ENCODE data around the gene SLC12A3.

SLC12A3 gene

GRCh38 chr16:56847173-56847910 lies 17.7 kb upstream of the SLC12A3 start:
- no peak for DNase-seq (ENCODE audit: low read depth in 2 of 2)

DNA sequence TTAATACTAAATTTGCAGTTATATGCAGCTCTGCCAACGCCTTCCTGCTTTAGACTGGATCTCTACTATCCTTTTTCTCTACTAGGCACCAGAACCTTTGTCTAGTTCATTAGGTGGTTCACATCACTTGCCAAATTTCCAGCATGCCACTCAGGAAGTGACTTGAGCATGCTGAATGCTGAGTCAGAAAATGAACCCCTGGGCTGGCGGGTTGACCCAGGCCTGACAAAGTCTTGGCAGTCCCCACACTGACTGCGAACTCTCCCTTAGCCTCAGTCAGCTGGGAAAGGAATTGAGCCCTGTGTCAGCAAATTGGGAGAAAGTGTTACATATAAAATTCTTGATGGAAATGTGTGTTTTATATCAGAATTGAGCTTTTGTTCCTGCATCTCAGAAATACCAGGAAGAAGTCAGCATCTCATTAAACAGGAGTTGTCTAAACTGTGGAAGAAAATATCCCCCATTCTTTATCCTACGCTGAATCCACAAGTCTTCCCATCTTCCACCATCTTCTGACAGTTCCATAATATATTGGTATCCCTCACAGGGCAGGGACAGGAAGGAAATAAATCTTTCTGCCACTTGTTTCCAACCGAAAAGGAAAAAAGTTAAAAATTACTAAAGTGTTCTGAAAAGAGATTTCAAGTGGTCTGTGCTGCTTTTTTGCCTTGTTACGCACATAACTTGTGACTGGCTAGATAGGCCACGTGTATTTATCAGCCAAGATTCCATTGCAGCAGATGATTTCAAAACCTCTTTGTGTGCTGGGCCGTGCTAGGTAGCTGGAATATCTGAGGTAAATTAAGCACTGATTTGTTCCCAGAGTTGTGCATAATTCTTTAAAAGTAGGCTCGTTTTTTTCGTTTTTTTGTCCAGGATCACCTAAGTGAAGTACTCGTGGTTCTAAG lies 16.7 kb upstream of the SLC12A3 start:
- DNase-seq (ENCODE audit: low read depth in 2 of 2): no peak

DNA sequence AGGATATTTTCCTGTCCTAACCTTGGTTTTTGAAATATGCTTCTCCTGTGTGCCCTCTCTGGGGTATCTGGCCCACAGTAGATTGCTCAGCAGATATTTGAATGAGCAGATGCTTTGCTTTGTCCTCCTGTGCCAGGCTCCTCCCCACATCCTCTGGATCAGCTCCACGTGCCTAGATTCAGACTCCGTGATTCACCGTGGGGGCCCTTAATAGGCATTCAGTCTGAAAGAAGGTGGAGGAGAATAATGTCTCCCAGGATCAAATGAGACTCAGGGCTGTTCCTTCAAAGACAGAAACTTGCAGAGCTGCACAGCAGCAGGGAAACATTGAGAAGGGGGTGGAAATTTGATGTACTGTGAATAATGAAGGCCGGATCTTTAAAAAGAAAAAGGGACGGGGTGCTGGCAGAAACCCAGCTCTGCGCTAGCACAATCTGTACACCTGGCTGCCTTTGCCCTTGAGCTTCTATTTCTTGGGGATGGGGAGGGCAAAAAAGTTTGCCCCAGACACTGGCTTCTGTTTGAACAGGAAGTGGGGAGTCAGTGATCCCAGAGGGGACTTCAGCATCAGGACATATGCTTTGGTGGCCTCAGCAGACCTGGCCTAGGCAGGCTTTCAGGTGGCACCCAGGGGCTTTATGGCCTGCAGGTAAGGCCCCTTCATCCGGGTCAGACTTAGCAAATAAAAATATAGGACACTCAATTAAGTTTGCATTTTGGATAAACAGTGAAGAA lies 15.9 kb upstream of the SLC12A3 start:
- DNase-seq (ENCODE audit: low read depth in 2 of 2): no peak

- no peak for DNase-seq (ENCODE audit: low read depth in 2 of 2)
These were observed 15.0 kb upstream of the SLC12A3 start for GRCh38 chr16:56849690-56850680.

GRCh38 chr16:56851671-56852400 lies 13.2 kb upstream of the SLC12A3 start:
- DNase-seq (ENCODE audit: low read depth in 2 of 2): no peak

- no peak for DNase-seq (ENCODE audit: low read depth in 2 of 2)
These were observed 12.6 kb upstream of the SLC12A3 start for GRCh38 chr16:56852401-56852730.

DNA sequence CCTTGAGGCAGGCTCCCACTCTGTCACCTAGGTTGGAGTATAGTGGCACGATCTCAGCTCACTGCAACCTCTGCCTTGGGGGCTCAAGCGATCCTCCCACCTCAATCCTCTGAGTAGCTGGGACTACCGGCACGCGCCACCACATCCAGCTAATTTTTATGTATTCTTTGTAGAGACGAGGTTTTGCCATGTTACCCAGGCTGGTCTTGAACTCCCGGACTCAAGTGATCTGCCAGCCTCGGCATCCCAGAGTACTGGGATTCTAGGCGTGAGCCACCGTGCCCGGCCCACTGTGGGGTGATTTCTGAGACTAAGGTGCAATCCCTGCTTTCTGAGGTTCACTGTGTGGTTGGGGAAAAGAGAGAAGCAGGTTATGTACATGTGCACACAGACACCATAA lies 12.0 kb upstream of the SLC12A3 start:
- DNase-seq (ENCODE audit: low read depth in 2 of 2): no peak

GRCh38 chr16:56855201-56855600 lies 9.8 kb upstream of the SLC12A3 start:
- DNase-seq (ENCODE audit: low read depth in 2 of 2): no peak

DNA sequence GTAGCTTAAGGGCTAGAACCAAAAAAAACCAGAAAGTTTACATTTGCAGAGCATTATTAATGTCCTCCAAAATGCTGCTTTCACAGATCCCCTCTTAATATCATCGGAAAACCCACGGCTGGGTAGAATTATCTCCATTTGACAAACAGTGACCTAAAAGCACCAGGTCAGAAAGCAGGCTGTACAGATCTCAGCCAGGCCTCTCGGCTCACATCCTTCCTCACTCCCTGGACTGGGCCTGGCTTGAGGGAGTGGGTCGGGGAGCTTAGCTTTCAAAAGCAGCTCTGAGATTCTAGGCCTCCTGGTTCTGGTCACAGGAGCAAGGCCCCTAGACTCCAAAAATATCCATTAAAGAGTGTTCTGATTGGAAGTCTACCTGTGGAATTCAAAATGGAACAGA lies 9.1 kb upstream of the SLC12A3 start:
- DNase-seq (ENCODE audit: low read depth in 2 of 2): no peak

GRCh38 chr16:56856876-56857447 lies 8.0 kb upstream of the SLC12A3 start:
- DNase-seq (ENCODE audit: low read depth in 2 of 2): no peak

DNA sequence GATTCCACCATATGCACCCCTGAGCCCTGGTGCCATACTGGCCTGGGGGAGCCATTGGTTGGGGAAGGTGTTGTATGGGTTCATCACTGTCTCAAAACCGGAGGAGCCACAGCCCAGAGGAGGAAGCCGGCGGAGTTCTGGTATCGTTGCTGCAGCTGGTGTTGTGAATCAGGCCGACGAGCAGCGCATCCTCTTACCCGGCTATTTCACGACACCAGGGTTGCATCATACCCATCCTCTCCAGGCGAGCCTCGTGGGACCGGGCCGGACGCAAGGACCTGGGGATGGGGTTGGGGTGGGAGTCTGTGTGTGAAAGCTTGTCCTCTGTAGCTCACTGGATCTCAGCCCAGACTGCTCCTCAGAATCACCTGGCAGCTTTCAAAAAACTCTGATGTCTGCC lies 6.6 kb upstream of the SLC12A3 start:
- DNase-seq (ENCODE audit: low read depth in 2 of 2): no peak

DNA sequence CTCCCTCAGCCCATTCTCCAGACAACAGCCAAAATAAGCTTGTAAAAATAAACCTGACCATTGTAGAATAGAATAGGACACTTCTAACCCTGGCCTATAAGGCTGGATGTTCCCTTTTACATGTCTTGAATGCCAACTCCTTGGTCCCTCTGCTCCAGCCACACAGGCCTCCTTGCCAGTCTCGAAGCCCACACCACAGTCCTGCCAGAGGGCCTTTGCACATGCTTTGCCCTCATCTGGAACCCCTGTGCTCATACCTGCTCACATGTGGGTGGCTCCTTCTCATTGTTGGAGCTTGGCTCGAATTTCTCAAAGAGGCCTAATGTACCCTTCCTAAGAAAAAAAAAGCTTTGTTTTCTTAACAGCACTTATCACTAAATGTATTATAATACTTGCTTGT lies 5.4 kb upstream of the SLC12A3 start:
- DNase-seq (ENCODE audit: low read depth in 2 of 2): no peak

DNA sequence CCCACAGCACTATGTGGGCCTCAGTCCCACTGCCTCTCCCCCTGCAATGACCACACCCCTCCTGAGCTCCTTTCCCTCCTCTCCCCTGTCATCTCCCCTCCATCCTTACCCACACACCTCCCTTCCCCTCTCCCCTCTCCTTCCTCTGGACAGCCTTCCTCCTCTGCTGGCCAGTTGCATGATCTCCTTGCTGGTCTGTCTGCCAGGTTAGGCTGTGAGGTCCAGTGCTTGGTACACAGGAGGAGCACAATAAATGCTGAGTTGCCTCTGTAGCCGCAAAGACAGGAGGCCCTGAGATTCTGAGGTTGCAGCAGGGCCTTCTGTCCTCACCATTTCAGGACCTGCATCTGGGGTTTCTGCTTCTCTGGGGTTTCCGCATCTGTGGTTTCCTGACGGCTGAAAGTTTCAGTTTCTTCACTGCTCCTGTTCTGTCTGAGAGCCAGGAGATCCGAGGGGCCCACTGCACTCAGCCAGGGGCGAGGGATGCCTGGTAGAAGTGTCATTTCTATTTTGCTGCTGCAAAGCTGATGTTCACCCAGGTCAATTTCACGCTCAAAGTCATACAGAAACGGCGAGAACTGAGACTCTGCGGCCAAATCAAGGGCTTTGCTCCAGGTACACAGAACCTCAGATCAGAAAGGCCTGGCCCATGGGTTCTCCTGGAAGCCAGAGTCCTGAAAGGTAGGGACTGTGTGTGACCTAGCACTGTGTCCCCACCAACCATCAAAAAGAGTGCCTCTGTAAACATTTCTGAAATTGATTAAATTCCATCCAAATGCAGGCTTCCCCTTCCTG lies 4.6 kb upstream of the SLC12A3 start:
- DNase-seq (ENCODE audit: low read depth in 2 of 2): no peak

GRCh38 chr16:56861092-56861610 lies 3.9 kb upstream of the SLC12A3 start:
- DNase-seq (ENCODE audit: low read depth in 2 of 2): no peak

- DNase-seq (ENCODE audit: low read depth in 2 of 2): no peak
These were observed 3.3 kb upstream of the SLC12A3 start for GRCh38 chr16:56861756-56862155.

DNA sequence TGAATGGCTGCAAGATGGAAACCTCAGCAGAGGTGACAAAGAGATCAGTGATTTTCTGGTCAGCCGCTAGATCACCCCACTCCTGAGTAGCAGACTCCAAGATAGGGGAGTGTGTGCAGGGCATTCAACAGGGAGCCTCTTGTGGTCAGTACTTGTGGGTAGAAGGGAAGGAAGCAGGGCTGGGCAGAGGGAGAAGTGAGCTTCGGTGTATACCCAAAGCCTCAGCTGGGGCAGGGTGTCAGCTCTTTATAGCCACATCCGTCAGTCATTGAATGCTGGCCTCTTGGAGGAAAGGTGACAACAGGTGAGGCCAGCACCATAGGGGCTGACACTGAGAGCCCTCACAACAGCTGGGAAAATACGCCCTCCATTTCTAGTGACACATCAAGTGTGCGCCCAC lies 2.2 kb upstream of the SLC12A3 start:
- DNase-seq (ENCODE audit: low read depth in 2 of 2): no peak

- DNase-seq (ENCODE audit: low read depth in 2 of 2): no peak
These were observed 521 bp downstream of the SLC12A3 start for GRCh38 chr16:56865394-56866062.

DNA sequence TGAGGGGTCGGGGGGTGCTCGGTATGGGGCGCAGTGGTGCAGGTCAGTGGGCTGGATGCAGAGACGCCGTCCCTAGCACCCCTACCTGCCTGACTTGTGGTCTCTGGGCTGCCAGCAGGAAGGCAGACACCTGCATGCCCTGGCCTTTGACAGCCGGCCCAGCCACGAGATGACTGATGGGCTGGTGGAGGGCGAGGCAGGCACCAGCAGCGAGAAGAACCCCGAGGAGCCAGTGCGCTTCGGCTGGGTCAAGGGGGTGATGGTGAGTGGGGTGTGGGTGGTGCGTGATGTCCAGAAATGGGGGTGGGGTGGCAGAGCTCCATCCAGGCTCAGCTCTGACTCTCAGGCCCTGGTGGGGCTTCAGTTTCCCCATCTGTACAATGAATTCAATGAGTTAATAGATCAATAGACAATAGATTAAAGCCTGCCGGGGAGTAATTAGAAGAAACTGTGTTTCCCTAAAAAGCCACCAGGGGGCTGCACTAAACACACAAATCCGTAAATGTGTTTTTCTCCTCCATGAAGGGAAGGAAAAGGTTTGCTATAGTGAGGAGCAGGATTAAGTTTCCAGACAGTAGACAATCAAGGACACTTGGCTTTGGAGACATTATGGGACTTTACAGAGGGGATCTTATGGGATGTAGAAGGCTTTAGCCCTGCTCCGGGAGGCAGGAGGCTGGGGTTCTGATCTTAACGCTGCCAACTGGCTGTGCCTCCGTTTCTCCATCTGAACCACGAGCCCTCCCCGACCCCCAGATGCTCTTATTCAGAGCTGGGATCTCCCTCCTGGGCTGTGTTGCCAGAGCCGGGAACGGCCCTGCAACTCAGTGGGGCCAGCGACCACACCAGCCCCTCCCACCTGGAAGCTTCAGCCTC lies 2.2 kb downstream of the SLC12A3 start:
- DNase-seq (ENCODE audit: low read depth in 2 of 2): peak in 1 of 2 donors; percentile 47
